A673 (cell line): ENCODE measurements around the gene POFUT1.

Source experiments
- EZH2 ChIP-seq: fragments of 200-600 bp; sonication (generic); IDR thresholded peaks from 2 replicates; pipeline ENCODE4 v1.6.1; 2017; ENCODE audit warnings: borderline replicate concordance, low read depth, mild to moderate bottlenecking, mixed read lengths, antibody characterized with exemption, low read length; ENCODE audit not compliant: poor library complexity, severe bottlenecking
- TF ChIP-seq, protein P1 (sequence below): fragments of 300-800, 200-600 bp; sonication (generic); conservative IDR thresholded peaks from 2 replicates; pipeline ENCODE4 v1.5.1; 2017; ENCODE audit warnings: low read depth, mild to moderate bottlenecking, antibody characterized with exemption, low read length, moderate library complexity, mixed read lengths

GRCh38 chr20:32165836-32166545, 41.7 kb upstream of the POFUT1 start:
- TF ChIP-seq, protein P1, sequence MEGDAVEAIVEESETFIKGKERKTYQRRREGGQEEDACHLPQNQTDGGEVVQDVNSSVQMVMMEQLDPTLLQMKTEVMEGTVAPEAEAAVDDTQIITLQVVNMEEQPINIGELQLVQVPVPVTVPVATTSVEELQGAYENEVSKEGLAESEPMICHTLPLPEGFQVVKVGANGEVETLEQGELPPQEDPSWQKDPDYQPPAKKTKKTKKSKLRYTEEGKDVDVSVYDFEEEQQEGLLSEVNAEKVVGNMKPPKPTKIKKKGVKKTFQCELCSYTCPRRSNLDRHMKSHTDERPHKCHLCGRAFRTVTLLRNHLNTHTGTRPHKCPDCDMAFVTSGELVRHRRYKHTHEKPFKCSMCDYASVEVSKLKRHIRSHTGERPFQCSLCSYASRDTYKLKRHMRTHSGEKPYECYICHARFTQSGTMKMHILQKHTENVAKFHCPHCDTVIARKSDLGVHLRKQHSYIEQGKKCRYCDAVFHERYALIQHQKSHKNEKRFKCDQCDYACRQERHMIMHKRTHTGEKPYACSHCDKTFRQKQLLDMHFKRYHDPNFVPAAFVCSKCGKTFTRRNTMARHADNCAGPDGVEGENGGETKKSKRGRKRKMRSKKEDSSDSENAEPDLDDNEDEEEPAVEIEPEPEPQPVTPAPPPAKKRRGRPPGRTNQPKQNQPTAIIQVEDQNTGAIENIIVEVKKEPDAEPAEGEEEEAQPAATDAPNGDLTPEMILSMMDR, result no peak
- TF ChIP-seq EZH2, result no peak
